IMR-90 (cell line): ENCODE measurements around the gene CDIP1. TPM values are rescaled to one million over a fixed set of nuclear protein-coding genes. Genes with fewer than 3 reads are reported as not detected.

Experiments
- ATAC-seq: fragments of 200-7000 bp; cut with Tn5 transposase; 2 replicates; pipeline ENCODE4 v1.9.1; 2020; ENCODE audit warnings: low read depth, mild to moderate bottlenecking, moderate library complexity
- BruUV-seq: library from RNA; stranded (reverse); fragments of 400-500 nt; replicated peaks from 2 replicates; lab custom pipeline; 2021; lab: Mats Ljungman, UMichigan
- CTCF ChIA-PET: fragments of 300-600 bp; formaldehyde crosslinking; extraction: SDS; loops from one replicate; lab custom pipeline; 2021; ENCODE audit warnings: antibody characterized with exemption; lab: Yijun Ruan, JAX
- POLR2A ChIA-PET: fragments of 300-600 bp; sonication (Branson Sonifier 250); formaldehyde crosslinking; loops from one replicate; lab custom pipeline; 2022; ENCODE audit warnings: antibody characterized with exemption; ENCODE audit not compliant: unreplicated experiment; lab: Charles Lee
- DNase-seq: peaks from one replicate; pipeline ENCODE4 v3.0.0; 2013
- H2AFZ ChIP-seq: replicated peaks from 2 replicates; pipeline ENCODE3; 2013; ENCODE audit warnings: low read length, mild to moderate bottlenecking; ENCODE audit not compliant: poor library complexity
- H2AK5ac ChIP-seq: 2 replicates; pipeline ENCODE4 v1.6.1; 2013; ENCODE audit warnings: low read depth, low read length, inconsistent platforms
- H2AK9ac ChIP-seq: replicated peaks from 2 replicates; pipeline ENCODE3; 2013; ENCODE audit warnings: mild to moderate bottlenecking, low read depth, low read length, moderate library complexity; ENCODE audit not compliant: poor library complexity
- H2BK120ac ChIP-seq: 2 replicates; pipeline ENCODE4 v1.6.1; 2013; ENCODE audit warnings: low read depth, low read length, inconsistent platforms
- H2BK15ac ChIP-seq: 3 replicates; pipeline ENCODE4 v1.6.1; 2013; ENCODE audit warnings: low read depth, low read length, inconsistent platforms
- H2BK20ac ChIP-seq: 2 replicates; pipeline ENCODE4 v1.6.1; 2013; ENCODE audit warnings: low read depth, mild to moderate bottlenecking, inconsistent platforms, low read length, moderate library complexity
- H2BK5ac ChIP-seq: 2 replicates; pipeline ENCODE4 v1.6.1; 2013; ENCODE audit warnings: mild to moderate bottlenecking, low read depth, low read length, inconsistent platforms; ENCODE audit not compliant: poor library complexity, severe bottlenecking
- H3K14ac ChIP-seq: replicated peaks from 2 replicates; pipeline ENCODE4 v1.6.1; 2013; ENCODE audit warnings: low read depth, low read length, inconsistent platforms
- H3K18ac ChIP-seq: 2 replicates; pipeline ENCODE4 v1.6.1; 2013; ENCODE audit warnings: low read depth, low read length, control low read depth
- H3K23ac ChIP-seq: 2 replicates; pipeline ENCODE4 v1.6.1; 2013; ENCODE audit warnings: low read depth, low read length, inconsistent platforms
- H3K27ac ChIP-seq: 2 replicates; pipeline ENCODE4 v1.5.1; 2013; ENCODE audit warnings: mild to moderate bottlenecking, control low read depth, low read length; ENCODE audit not compliant: insufficient read depth
- H3K27me3 ChIP-seq: 2 replicates; pipeline ENCODE4 v1.6.1; 2013; ENCODE audit warnings: low read length; ENCODE audit not compliant: control insufficient read depth, insufficient read depth
- H3K36me3 ChIP-seq: 2 replicates; pipeline ENCODE4 v1.6.1; 2013; ENCODE audit warnings: low read length, mixed read lengths; ENCODE audit not compliant: control insufficient read depth, insufficient read depth
- H3K4ac ChIP-seq: 2 replicates; pipeline ENCODE4 v1.6.1; 2013; ENCODE audit warnings: low read depth, low read length, inconsistent platforms
- H3K4me1 ChIP-seq: 2 replicates; pipeline ENCODE4 v1.6.1; 2013; ENCODE audit warnings: low read length, mixed read lengths; ENCODE audit not compliant: control insufficient read depth, insufficient read depth
- H3K4me2 ChIP-seq: 2 replicates; pipeline ENCODE4 v1.6.1; 2013; ENCODE audit warnings: low read depth, mild to moderate bottlenecking, control low read depth, low read length, moderate library complexity
- H3K4me3 ChIP-seq: 2 replicates; pipeline ENCODE4 v1.5.1; 2013; ENCODE audit warnings: low read depth, mild to moderate bottlenecking, control low read depth, low read length, moderate library complexity; ENCODE audit not compliant: insufficient read depth
- H3K56ac ChIP-seq: 2 replicates; pipeline ENCODE4 v1.6.1; 2013; ENCODE audit warnings: low read length, inconsistent platforms; ENCODE audit not compliant: insufficient read depth; ENCODE audit errors: extremely low read depth
- H3K79me1 ChIP-seq, 2 experiments: 2 replicates each; pipeline ENCODE4 v1.6.1; 2013; ENCODE audit warnings: low read length in 2 of 2, inconsistent platforms in 1 of 2, low read depth in 1 of 2
- H3K9ac ChIP-seq: 2 replicates; pipeline ENCODE4 v1.6.1; 2013; ENCODE audit warnings: low read depth, low read length, control low read depth
- H3K9me1 ChIP-seq: 2 replicates; pipeline ENCODE4 v1.6.1; 2013; ENCODE audit warnings: low read length, inconsistent platforms; ENCODE audit not compliant: insufficient read depth
- H3K9me3 ChIP-seq: 2 replicates; pipeline ENCODE4 v1.6.1; 2013; ENCODE audit warnings: low read length; ENCODE audit not compliant: control insufficient read depth, insufficient read depth
- H4K20me1 ChIP-seq: 2 replicates; pipeline ENCODE4 v1.6.1; 2013; ENCODE audit warnings: low read length, inconsistent platforms; ENCODE audit not compliant: insufficient read depth
- H4K5ac ChIP-seq: 2 replicates; pipeline ENCODE4 v1.6.1; 2013; ENCODE audit warnings: mild to moderate bottlenecking, low read depth, low read length, control low read depth
- H4K8ac ChIP-seq, 2 experiments: 2 replicates each; pipeline ENCODE4 v1.6.1; 2013; ENCODE audit warnings: low read depth in 2 of 2, low read length in 2 of 2, control low read depth in 1 of 2, inconsistent platforms in 1 of 2
- H4K91ac ChIP-seq: 2 replicates; pipeline ENCODE4 v1.6.1; 2013; ENCODE audit warnings: low read depth, low read length, inconsistent platforms; ENCODE audit not compliant: insufficient read depth
- CEBPB ChIP-seq: IDR thresholded peaks from 2 replicates; pipeline ENCODE4 v1.6.1; 2012; ENCODE audit warnings: low read depth, low read length, improper control_type of control experiment
- CHD1 ChIP-seq: IDR thresholded peaks from 2 replicates; pipeline ENCODE4 v1.6.1; 2012; ENCODE audit warnings: low read depth, low read length, improper control_type of control experiment
- CTCF ChIP-seq: conservative IDR thresholded peaks from 2 replicates; pipeline ENCODE4 v1.5.1; 2012; ENCODE audit warnings: mild to moderate bottlenecking, low read depth, low read length, improper control_type of control experiment
- FOS ChIP-seq: fragments of 150-350 bp; IDR thresholded peaks from 2 replicates; pipeline ENCODE4 v1.6.1; 2016; ENCODE audit warnings: low read depth, low read length
- MAZ ChIP-seq: IDR thresholded peaks from 2 replicates; pipeline ENCODE4 v1.6.1; 2012; ENCODE audit warnings: low read depth, mild to moderate bottlenecking, low read length, improper control_type of control experiment, moderate library complexity, borderline replicate concordance
- MXI1 ChIP-seq: IDR thresholded peaks from 2 replicates; pipeline ENCODE4 v1.6.1; 2012; ENCODE audit warnings: low read depth, mild to moderate bottlenecking, low read length, moderate library complexity, borderline replicate concordance
- NFE2L2 ChIP-seq: fragments of 150-350 bp; IDR thresholded peaks from 2 replicates; pipeline ENCODE4 v1.6.1; 2016; ENCODE audit warnings: low read depth, mild to moderate bottlenecking, low read length
- POLR2A ChIP-seq: IDR thresholded peaks from 2 replicates; pipeline ENCODE4 v1.6.1; 2012; ENCODE audit warnings: mild to moderate bottlenecking, low read depth, low read length
- RAD21 ChIP-seq: IDR thresholded peaks from 2 replicates; pipeline ENCODE4 v1.6.1; 2012; ENCODE audit warnings: low read length, improper control_type of control experiment
- RCOR1 ChIP-seq: IDR thresholded peaks from 2 replicates; pipeline ENCODE4 v1.6.1; 2012; ENCODE audit warnings: mild to moderate bottlenecking, low read length, improper control_type of control experiment; ENCODE audit not compliant: insufficient replicate concordance
- SMC3 ChIP-seq: fragments of 150-350 bp; IDR thresholded peaks from 2 replicates; pipeline ENCODE4 v1.6.1; 2016; ENCODE audit warnings: low read depth, mild to moderate bottlenecking, antibody characterized with exemption, low read length, moderate library complexity
- USF2 ChIP-seq: fragments of 150-350 bp; IDR thresholded peaks from 2 replicates; pipeline ENCODE4 v1.6.1; 2017; ENCODE audit warnings: mild to moderate bottlenecking, antibody characterized with exemption, low read length, low read depth
- WGBS, 2 experiments: methylation state at CpG; one replicate each; pipeline versions ENCODE4 v1.1.5 to v1.1.7; 2013; ENCODE audit warnings: missing lambda C conversion rate in 2 of 2; ENCODE audit not compliant: insufficient read length in 1 of 2; ENCODE audit errors: extremely low coverage in 2 of 2; 5-methylcytosine and 5-hydroxymethylcytosine counted together
- dilution Hi-C: fragments of 300-500 bp; cut with HindIII; formaldehyde crosslinking; loops from one replicate; pipeline ENCODE4 v1.14.3; 2018; ENCODE audit warnings: low sequenced_read_pairs; ENCODE audit not compliant: unreplicated experiment
- in situ Hi-C: fragments of 300-500 bp; cut with MboI; formaldehyde crosslinking; loops from 3 replicates; pipeline ENCODE4 v1.14.3; 2019; ENCODE audit warnings: low sequenced_read_pairs, inconsistent platforms, mixed read lengths
- intact Hi-C: fragments of 100-400 bp; cut with micrococcal nuclease; formaldehyde crosslinking; loops from 2 replicates; pipeline ENCODE4 v1.10.0; 2022
- polyA plus RNA-seq, 3 experiments: library from polyadenylated mRNA; depleted of rRNA; stranded (reverse); fragments of >200 nt; gene quantifications; 2 replicates each; pipeline ENCODE4 v1.2.3, GENCODE V29; 2012; ENCODE audit warnings: low replicate concordance in 1 of 3
- total RNA-seq: library from RNA; depleted of rRNA; stranded (reverse); fragments of >200 nt; gene quantifications from 2 replicates; pipeline ENCODE4 v1.2.3, GENCODE V29; 2012

The CDIP1 gene
- total and polyA plus RNA-seq, 2 of the 4 experiments (the other 2 are of a cell fraction): 4.8 to 14.6 TPM

- no peak for TF ChIP-seq CEBPB
- TF ChIP-seq POLR2A: no peak
These were observed 25.3 kb downstream of the CDIP1 start (continued) for GRCh38 chr16:4513086-4513860.

DNA sequence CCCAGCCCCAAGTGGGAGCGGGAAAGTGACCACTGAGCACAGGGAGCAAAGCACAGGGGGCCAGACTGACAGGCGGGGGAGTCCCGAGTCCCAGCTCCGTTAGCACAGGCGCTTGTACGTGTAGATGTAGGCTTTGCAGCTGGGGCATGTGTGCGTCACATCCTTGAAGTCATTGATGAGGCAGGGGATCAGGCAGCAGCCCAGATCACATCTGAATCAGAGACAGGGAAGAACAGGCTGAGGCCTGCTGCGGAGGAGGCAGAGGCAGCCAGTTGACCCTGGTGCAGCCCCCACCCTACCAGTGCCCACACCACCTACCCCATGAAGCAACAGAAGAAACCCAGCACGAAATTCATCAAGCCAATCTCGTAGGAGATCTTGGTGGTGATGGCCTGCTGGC, 26.1 kb downstream of the CDIP1 start:
- Histone ChIP-seq H4K91ac (no peak overlapping the region), H3K56ac (no peak overlapping the region), H2AK5ac (no peak overlapping the region), H3K9me3 (no peaks in the 10 kb centered on the region), H3K27ac (no peak overlapping the region), H2BK15ac (no peak overlapping the region), H4K20me1 (peaks cover 12% of the 10 kb centered on the region), H3K23ac (no peak overlapping the region), H2AK9ac (no peak overlapping the region), H2BK20ac (no peak overlapping the region), H3K14ac (no peak overlapping the region), H2AFZ (no peak overlapping the region), H2BK120ac (no peak overlapping the region), H4K5ac (no peak overlapping the region), H3K4me1 (no peaks in the 10 kb centered on the region), H3K9me1 (no peaks in the 10 kb centered on the region), H3K18ac (no peak overlapping the region), H3K4ac (no peak overlapping the region), H3K79me1 (peaks cover 15 to 32% of the 10 kb centered on the region in 2 experiments), H3K4me2 (no peak overlapping the region), H3K4me3 (no peak overlapping the region), H3K36me3 (peaks cover 61% of the 10 kb centered on the region), H3K9ac (no peak overlapping the region), H2BK5ac (no peak overlapping the region), H3K27me3 (no peaks in the 10 kb centered on the region), H4K8ac (no peak overlapping the region)
- ChIA-PET CTCF (no interaction called here), POLR2A (no interaction called here)
- in situ Hi-C loops (loop anchor here (5.0 to 25.0 kb wide), 2 partner anchors 35 to 450 kb away; partner anchors contain the start of gene SEC14L5), intact Hi-C loops (loop anchor here (10.0 kb wide), 1 partner anchor 442 kb away; the partner anchor contains the start of gene SEC14L5), dilution Hi-C loops (no loop called here)
- DNase-seq: peak; percentile 30
- no peak for ATAC-seq
- 100% methylated on average over 1 of the region's 10 CpGs; no CpG with 5 or more reads in 1 of the 2 experiments for WGBS, 2 experiments
- no TSS peak for BruUV-seq
- no peak for TF ChIP-seq RCOR1
- no peak for TF ChIP-seq CTCF
- no peak for TF ChIP-seq POLR2A
- no peak for TF ChIP-seq MXI1
- TF ChIP-seq SMC3: no peak
- no peak for TF ChIP-seq FOS
- no peak for TF ChIP-seq NFE2L2
- TF ChIP-seq CHD1: no peak
- no peak for TF ChIP-seq RAD21
- no peak for TF ChIP-seq MAZ
- no peak for TF ChIP-seq USF2
